Measurements from ENCODE around the gene ITPKB. TPM values are rescaled to one million over a fixed set of nuclear protein-coding genes. Genes with fewer than 3 reads are reported as not detected.

ITPKB gene
- total and polyA plus RNA-seq, 11 donors = 6.2 to 33.7 (median 17.8) TPM

- no peaks in the 10 kb centered on the region for H3K27me3 ChIP-seq
- DNase-seq (peak; percentile 40 to 78 (median 49)), ATAC-seq (peak; percentile 18 to 55 (median 42))
- H3K36me3 ChIP-seq = peaks cover 0 to 32% (median 11%) of the 10 kb centered on the region in 9 donors
- peak overlapping the region; percentile 84 to 96 (median 92) for H3K27ac ChIP-seq
- peaks cover 0 to 55% (median 32%) of the 10 kb centered on the region in 12 donors for H3K4me1 ChIP-seq
- TF ChIP-seq POLR2A (IDR thresholded peaks at IDR 0.05) (peak in 1 of 2 donors; percentile 26), CTCF (IDR thresholded peaks at IDR 0.05) (no peak)
- WGBS, 4 donors = 0 to 1% (median 1%) methylated on average over 17 to 49 of the region's 49 CpGs
- H3K9me3 ChIP-seq = peaks cover 0 to 9% (median 0%) of the 10 kb centered on the region in 12 donors
- peak overlapping the region; percentile 54 to 98 (median 88) for H3K4me3 ChIP-seq
- intact Hi-C loops (cut with DNase I) = loop anchor here (2.0 to 10.0 kb wide), 14 partner anchors 36 to 106 kb away; no protein-coding TSS in a partner anchor
These were observed 1.2 kb downstream of the ITPKB start for GRCh38 chr1:226737819-226738420.

GRCh38 chr1:226736908-226737818 is 1.9 kb downstream of the ITPKB start:
- Histone ChIP-seq H3K4me1 (peaks cover 0 to 62% (median 34%) of the 10 kb centered on the region in 12 donors), H3K4me3 (peak overlapping the region; percentile 54 to 98 (median 88)), H3K9me3 (peaks cover 0 to 2% (median 0%) of the 10 kb centered on the region in 12 donors), H3K36me3 (peaks cover 0 to 32% (median 11%) of the 10 kb centered on the region in 9 donors), H3K27me3 (no peaks in the 10 kb centered on the region), H3K27ac (peak overlapping the region; percentile 84 to 96 (median 92))
- DNase-seq = peak; percentile 40 to 77 (median 51)
- ATAC-seq = peak in 3 of 4 donors; percentile 17 to 68 (median 56)
- TF ChIP-seq POLR2A (IDR thresholded peaks at IDR 0.05) (no peak), CTCF (IDR thresholded peaks at IDR 0.05) (peak in 2 of 12 donors; percentile 21 to 29)
- 2 to 12% (median 4%) methylated on average over 24 to 89 of the region's 89 CpGs for WGBS, 4 donors
- intact Hi-C loops (cut with DNase I) = loop anchor here (2.0 to 10.0 kb wide), 12 partner anchors 35 to 105 kb away; no protein-coding TSS in a partner anchor

GRCh38 chr1:226736001-226736907 is 2.8 kb downstream of the ITPKB start:
- peak; percentile 52 to 75 (median 59) for DNase-seq
- intact Hi-C loops (cut with DNase I) = loop anchor here (2.0 to 10.0 kb wide), 12 partner anchors 34 to 104 kb away; no protein-coding TSS in a partner anchor
- Histone ChIP-seq H3K9me3 (no peaks in the 10 kb centered on the region), H3K4me1 (peaks cover 0 to 71% (median 34%) of the 10 kb centered on the region in 12 donors), H3K36me3 (peaks cover 0 to 32% (median 11%) of the 10 kb centered on the region in 9 donors), H3K4me3 (peak overlapping the region; percentile 54 to 98 (median 88)), H3K27me3 (no peaks in the 10 kb centered on the region), H3K27ac (peak overlapping the region; percentile 84 to 96 (median 92))
- ATAC-seq = peak in 3 of 4 donors; percentile 13 to 33 (median 19)
- 27 to 32% (median 29%) methylated on average over 23 to 39 of the region's 39 CpGs for WGBS, 4 donors
- no peak for TF ChIP-seq CTCF (IDR thresholded peaks at IDR 0.05)
- peak in 1 of 2 donors; percentile 31 for TF ChIP-seq POLR2A (IDR thresholded peaks at IDR 0.05)

Data from heart left ventricle (tissue), 16 donors.